Activated T-helper 2 cell treated with anti-CD3 and anti-CD28 coated beads, Interferon-gamma antibody, Interleukin-2, Interleukin-4, amounts not matched to agents 10 μg/mL and 5 μg/mL and 100 μg/mL, durations not matched to agents 14 hours and 24 hours and 36 hours (primary cell): ENCODE measurements around the gene TMEM132D. TPM values are rescaled to one million over a fixed set of nuclear protein-coding genes. Genes with fewer than 3 reads are reported as not detected.

ENCODE experiments used
- DNase-seq: peaks from one replicate; pipeline ENCODE4 v3.0.0; 2021; ENCODE audit warnings: low spot score
- H3K27ac Mint-ChIP-seq: one replicate; pipeline ENCODE4 v1.8.0; 2021; ENCODE audit warnings: mixed read lengths
- H3K27me3 Mint-ChIP-seq: one replicate; pipeline ENCODE4 v1.8.0; 2021; ENCODE audit warnings: low read depth, mixed read lengths
- H3K36me3 Mint-ChIP-seq: one replicate; pipeline ENCODE4 v1.8.0; 2021; ENCODE audit warnings: low read depth, mixed read lengths
- H3K4me1 Mint-ChIP-seq: one replicate; pipeline ENCODE4 v1.8.0; 2021; ENCODE audit warnings: low read depth, mixed read lengths
- H3K4me3 Mint-ChIP-seq: one replicate; pipeline ENCODE4 v1.8.0; 2021; ENCODE audit warnings: low read depth, mild to moderate bottlenecking, moderate library complexity, mixed read lengths
- H3K9me3 Mint-ChIP-seq: one replicate; pipeline ENCODE4 v1.8.0; 2021; ENCODE audit warnings: mixed read lengths
- intact Hi-C: fragments of 100-400 bp; cut with micrococcal nuclease; formaldehyde crosslinking; loops from one replicate; pipeline ENCODE4 v1.15.1; 2023
- total RNA-seq: library from RNA; stranded (reverse); gene quantifications from 2 replicates; pipeline ENCODE4 v1.2.3, GENCODE V29; 2022

Gene TMEM132D
- total RNA-seq, 1 donor from 2014 or later = not detected

- Mint-ChIP-seq H3K36me3 (no peaks in the 10 kb centered on the region), H3K27ac (no peak overlapping the region), H3K4me3 (no peak overlapping the region), H3K9me3 (peaks cover 25% of the 10 kb centered on the region), H3K4me1 (no peaks in the 10 kb centered on the region), H3K27me3 (no peaks in the 10 kb centered on the region)
- intact Hi-C loops = no loop called here
- DNase-seq = no peak
Measured at GRCh38 chr12:129428240-129428936, 475.4 kb downstream of the TMEM132D start.

- Mint-ChIP-seq H3K27me3 (no peaks in the 10 kb centered on the region), H3K9me3 (peaks cover 20% of the 10 kb centered on the region), H3K4me3 (no peak overlapping the region), H3K36me3 (no peaks in the 10 kb centered on the region), H3K27ac (no peak overlapping the region), H3K4me1 (no peaks in the 10 kb centered on the region)
- intact Hi-C loops = no loop called here
- no peak for DNase-seq
Measured at GRCh38 chr12:129423041-129423580, 480.7 kb downstream of the TMEM132D start.

- intact Hi-C loops = no loop called here
- Mint-ChIP-seq H3K27ac (no peak overlapping the region), H3K27me3 (no peaks in the 10 kb centered on the region)
Measured at GRCh38 chr12:129413295-129413694, 490.5 kb downstream of the TMEM132D start.

GRCh38 chr12:129409281-129409680 lies 494.5 kb downstream of the TMEM132D start:
- no peak overlapping the region for H3K4me3 Mint-ChIP-seq
- intact Hi-C loops = no loop called here
- peaks cover 25% of the 10 kb centered on the region for H3K9me3 Mint-ChIP-seq
- no peaks in the 10 kb centered on the region for H3K4me1 Mint-ChIP-seq
- H3K27ac Mint-ChIP-seq = no peak overlapping the region
- no peaks in the 10 kb centered on the region for H3K36me3 Mint-ChIP-seq
- DNase-seq = no peak
- no peaks in the 10 kb centered on the region for H3K27me3 Mint-ChIP-seq

More at GRCh38 chr12:129413295-129413694, 490.5 kb downstream of the TMEM132D start:
- H3K36me3 Mint-ChIP-seq = no peaks in the 10 kb centered on the region
- H3K9me3 Mint-ChIP-seq = peaks cover 43% of the 10 kb centered on the region
- no peak overlapping the region for H3K4me3 Mint-ChIP-seq
- no peaks in the 10 kb centered on the region for H3K4me1 Mint-ChIP-seq
- no peak for DNase-seq

GRCh38 chr12:129404556-129404955 lies 499.3 kb downstream of the TMEM132D start:
- Mint-ChIP-seq H3K9me3 (peaks cover 40% of the 10 kb centered on the region), H3K4me3 (no peak overlapping the region), H3K4me1 (no peaks in the 10 kb centered on the region), H3K36me3 (no peaks in the 10 kb centered on the region), H3K27me3 (no peaks in the 10 kb centered on the region), H3K27ac (no peak overlapping the region)
- no peak for DNase-seq
- intact Hi-C loops = no loop called here

DNA sequence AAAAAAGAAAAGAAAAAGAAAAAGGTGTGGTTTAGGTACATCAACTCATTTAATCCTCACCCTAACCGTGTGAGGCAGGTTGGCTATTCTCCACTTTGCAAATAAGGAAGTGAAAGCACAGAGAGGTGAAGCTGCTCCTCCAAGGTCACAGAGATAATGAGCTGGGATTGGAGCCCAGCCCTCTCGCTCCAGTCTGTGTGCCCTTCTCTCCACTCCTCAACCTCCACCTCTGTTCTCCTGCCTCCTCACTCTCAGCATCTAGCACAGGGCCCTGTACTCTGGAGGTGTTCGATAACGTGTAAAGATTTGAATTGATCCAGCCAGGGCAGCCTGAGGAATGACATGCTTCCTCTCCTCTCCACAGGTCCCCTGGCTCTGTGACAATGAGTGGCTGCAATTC lies 502.3 kb downstream of the TMEM132D start:
- H3K4me1 Mint-ChIP-seq = no peaks in the 10 kb centered on the region
- peaks cover 34% of the 10 kb centered on the region for H3K9me3 Mint-ChIP-seq
- no peak overlapping the region for H3K27ac Mint-ChIP-seq
- no peak for DNase-seq
- no peaks in the 10 kb centered on the region for H3K27me3 Mint-ChIP-seq
- H3K4me3 Mint-ChIP-seq = no peak overlapping the region
- no peaks in the 10 kb centered on the region for H3K36me3 Mint-ChIP-seq
- intact Hi-C loops = no loop called here

- no peaks in the 10 kb centered on the region for H3K27me3 Mint-ChIP-seq
- H3K4me1 Mint-ChIP-seq = no peaks in the 10 kb centered on the region
- H3K9me3 Mint-ChIP-seq = peaks cover 19% of the 10 kb centered on the region
- H3K27ac Mint-ChIP-seq = no peak overlapping the region
- H3K4me3 Mint-ChIP-seq = no peak overlapping the region
- intact Hi-C loops = no loop called here
- no peak for DNase-seq
- no peaks in the 10 kb centered on the region for H3K36me3 Mint-ChIP-seq
Measured at GRCh38 chr12:129394177-129394825, 509.5 kb downstream of the TMEM132D start.

DNA sequence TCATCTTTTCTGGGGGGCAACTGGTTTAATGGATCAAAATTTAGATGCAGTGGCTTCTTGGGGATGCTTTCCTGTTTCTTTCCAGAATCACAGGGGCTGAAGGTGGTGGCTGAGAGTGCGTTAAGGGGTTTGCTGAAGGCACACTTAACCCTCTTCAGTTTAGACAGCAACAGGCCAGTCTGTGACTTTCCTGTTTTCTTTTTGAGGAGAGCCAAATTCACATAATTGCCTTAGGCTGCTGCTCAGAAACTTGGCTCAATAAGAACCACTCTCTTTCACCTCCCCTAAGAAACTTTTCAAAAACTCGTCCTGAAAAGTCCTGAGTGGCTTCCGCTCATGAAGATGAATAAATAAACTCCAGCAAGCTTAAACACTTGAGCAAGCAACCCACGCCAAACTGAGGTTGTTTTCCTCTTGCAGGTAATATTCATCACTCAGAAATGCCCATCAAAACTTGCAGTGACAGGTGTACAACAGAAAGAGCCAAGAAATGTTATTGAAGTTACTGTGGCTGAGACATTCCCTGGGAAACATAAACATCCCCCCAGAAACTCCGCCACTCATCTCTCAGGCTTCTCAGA lies 510.4 kb downstream of the TMEM132D start:
- H3K9me3 Mint-ChIP-seq = peaks cover 16% of the 10 kb centered on the region
- H3K27me3 Mint-ChIP-seq = no peaks in the 10 kb centered on the region
- no peak overlapping the region for H3K27ac Mint-ChIP-seq
- no peak overlapping the region for H3K4me3 Mint-ChIP-seq
- intact Hi-C loops = no loop called here
- H3K36me3 Mint-ChIP-seq = no peaks in the 10 kb centered on the region
- no peaks in the 10 kb centered on the region for H3K4me1 Mint-ChIP-seq
- no peak for DNase-seq

GRCh38 chr12:129385637-129385990 lies 518.2 kb downstream of the TMEM132D start:
- intact Hi-C loops = no loop called here
- H3K4me3 Mint-ChIP-seq = no peak overlapping the region
- no peaks in the 10 kb centered on the region for H3K27me3 Mint-ChIP-seq
- peaks cover 18% of the 10 kb centered on the region for H3K9me3 Mint-ChIP-seq
- H3K36me3 Mint-ChIP-seq = no peaks in the 10 kb centered on the region
- H3K4me1 Mint-ChIP-seq = no peaks in the 10 kb centered on the region
- DNase-seq = no peak
- H3K27ac Mint-ChIP-seq = no peak overlapping the region

- Mint-ChIP-seq H3K4me3 (no peak overlapping the region), H3K27me3 (no peaks in the 10 kb centered on the region), H3K36me3 (no peaks in the 10 kb centered on the region), H3K4me1 (no peaks in the 10 kb centered on the region), H3K9me3 (peaks cover 23% of the 10 kb centered on the region), H3K27ac (no peak overlapping the region)
- DNase-seq = no peak
- intact Hi-C loops = no loop called here
Measured at GRCh38 chr12:129383956-129384355, 519.9 kb downstream of the TMEM132D start.

- intact Hi-C loops = no loop called here
- Mint-ChIP-seq H3K27ac (no peak overlapping the region), H3K9me3 (peaks cover 30% of the 10 kb centered on the region), H3K36me3 (no peaks in the 10 kb centered on the region), H3K4me1 (no peaks in the 10 kb centered on the region), H3K27me3 (no peaks in the 10 kb centered on the region), H3K4me3 (no peak overlapping the region)
- DNase-seq = no peak
Measured at GRCh38 chr12:129381715-129382114, 522.1 kb downstream of the TMEM132D start.

DNA sequence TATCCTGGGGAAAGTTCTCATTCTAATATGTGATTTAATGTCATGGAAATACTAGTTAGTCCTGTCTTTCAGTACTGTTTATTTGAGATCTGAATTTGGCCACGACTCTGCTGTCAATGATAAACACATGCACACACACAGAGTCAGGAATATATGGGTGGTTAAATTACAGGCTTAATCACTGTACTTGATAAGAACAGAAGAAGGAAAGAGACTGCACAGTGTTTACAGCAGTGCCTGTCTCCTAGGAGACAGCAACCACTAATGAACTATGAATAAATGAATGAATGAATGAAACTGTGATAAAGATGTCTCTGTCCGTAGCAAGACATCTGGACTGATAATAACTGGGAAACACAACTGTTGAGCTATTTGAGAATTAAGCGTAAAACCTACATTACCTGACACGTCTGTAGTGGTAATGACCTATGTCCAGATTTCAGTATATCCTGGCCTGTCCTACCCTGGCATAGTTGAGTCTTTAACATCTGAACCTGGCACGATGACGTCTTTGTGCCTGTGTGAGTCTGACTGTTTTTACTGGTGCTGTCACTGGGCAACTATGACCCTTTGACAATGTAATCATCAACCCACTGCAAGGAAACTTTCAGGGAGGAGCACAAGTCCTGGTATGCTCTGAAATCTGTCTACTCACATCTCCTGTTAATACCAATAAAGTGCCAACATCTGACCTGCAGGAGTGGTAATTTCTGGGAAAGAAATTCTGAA lies 524.6 kb downstream of the TMEM132D start:
- H3K27ac Mint-ChIP-seq = no peak overlapping the region
- no peak for DNase-seq
- H3K9me3 Mint-ChIP-seq = peaks cover 30% of the 10 kb centered on the region
- H3K4me3 Mint-ChIP-seq = no peak overlapping the region
- H3K27me3 Mint-ChIP-seq = no peaks in the 10 kb centered on the region
- no peaks in the 10 kb centered on the region for H3K36me3 Mint-ChIP-seq
- intact Hi-C loops = no loop called here
- no peaks in the 10 kb centered on the region for H3K4me1 Mint-ChIP-seq
